GM23338 (cell line): Measurements from ENCODE around the gene EPHA4. TPM values are rescaled to one million over a fixed set of nuclear protein-coding genes. Genes with fewer than 3 reads are reported as not detected.

Experiments
- ATAC-seq: fragments of 200-7000 bp; cut with Tn5 transposase; 3 replicates; pipeline ENCODE4 v1.9.1; 2020
- DNase-seq: peaks from one replicate; pipeline ENCODE4 v3.0.0-alpha.2; 2015; ENCODE audit warnings: low spot score
- H2AFZ ChIP-seq: fragments of 200-600 bp; sonication (generic); 2 replicates; pipeline ENCODE4 v1.8.0; 2016; ENCODE audit warnings: antibody characterized with exemption, mild to moderate bottlenecking, moderate library complexity
- H3F3A ChIP-seq: fragments of 200-600 bp; sonication (generic); replicated peaks from 2 replicates; pipeline ENCODE4 v1.8.0; 2017; ENCODE audit warnings: antibody characterized with exemption, mixed run types, low read depth
- H3K27ac ChIP-seq: fragments of 200-600 bp; sonication (generic); 2 replicates; pipeline ENCODE4 v1.6.1; 2016; ENCODE audit warnings: low read depth
- H3K27me3 ChIP-seq: fragments of 200-600 bp; sonication (generic); 2 replicates; pipeline ENCODE4 v1.8.0; 2016; ENCODE audit warnings: mild to moderate bottlenecking, mixed run types, moderate library complexity; ENCODE audit not compliant: insufficient read depth
- H3K36me3 ChIP-seq: fragments of 200-600 bp; sonication (generic); 2 replicates; pipeline ENCODE4 v1.8.0; 2016; ENCODE audit warnings: mild to moderate bottlenecking; ENCODE audit not compliant: insufficient read depth
- H3K4me1 ChIP-seq: fragments of 200-600 bp; sonication (generic); 2 replicates; pipeline ENCODE4 v1.8.0; 2016; ENCODE audit warnings: mild to moderate bottlenecking, moderate library complexity; ENCODE audit not compliant: insufficient read depth
- H3K4me2 ChIP-seq: fragments of 200-600 bp; sonication (generic); 2 replicates; pipeline ENCODE4 v1.7.1; 2017; ENCODE audit warnings: mixed run types
- H3K4me3 ChIP-seq: fragments of 200-600 bp; sonication (generic); 2 replicates; pipeline ENCODE4 v1.6.1; 2016; ENCODE audit warnings: mixed run types
- H3K79me2 ChIP-seq: fragments of 200-600 bp; sonication (generic); replicated peaks from 2 replicates; pipeline ENCODE4 v1.8.0; 2017; ENCODE audit warnings: mild to moderate bottlenecking; ENCODE audit not compliant: insufficient read depth
- H3K9me2 ChIP-seq: fragments of 200-600 bp; sonication (generic); 2 replicates; pipeline ENCODE4 v1.8.0; 2017; ENCODE audit not compliant: insufficient read depth
- H4K20me1 ChIP-seq: fragments of 200-600 bp; sonication (generic); replicated peaks from 2 replicates; pipeline ENCODE4 v1.8.0; 2017; ENCODE audit warnings: mild to moderate bottlenecking; ENCODE audit not compliant: insufficient read depth
- H3K27ac Mint-ChIP-seq: 2 replicates; pipeline ENCODE4 v1.8.0; 2020; ENCODE audit warnings: inconsistent platforms, mild to moderate bottlenecking, moderate library complexity, mixed read lengths
- H3K27me3 Mint-ChIP-seq: 3 replicates; pipeline ENCODE4 v1.8.0; 2022; ENCODE audit warnings: low read depth, mild to moderate bottlenecking, moderate library complexity, mixed read lengths, inconsistent platforms; ENCODE audit not compliant: insufficient read depth, poor library complexity
- H3K36me3 Mint-ChIP-seq: 3 replicates; pipeline ENCODE4 v1.8.0; 2021; ENCODE audit warnings: low read depth, mild to moderate bottlenecking, inconsistent platforms, moderate library complexity, mixed read lengths
- H3K4me1 Mint-ChIP-seq: 3 replicates; pipeline ENCODE4 v1.8.0; 2020; ENCODE audit warnings: mild to moderate bottlenecking, inconsistent platforms, mixed read lengths
- H3K4me3 Mint-ChIP-seq: 3 replicates; pipeline ENCODE4 v1.8.0; 2021; ENCODE audit warnings: moderate library complexity, mild to moderate bottlenecking, inconsistent platforms, mixed read lengths
- H3K9me3 Mint-ChIP-seq: 3 replicates; pipeline ENCODE4 v1.8.0; 2020; ENCODE audit warnings: moderate library complexity, mild to moderate bottlenecking, inconsistent platforms, mixed read lengths
- EZH2 ChIP-seq: fragments of 200-600 bp; sonication (generic); IDR thresholded peaks from one replicate; pipeline ENCODE4 v1.8.0; 2017; ENCODE audit warnings: antibody characterized with exemption, mild to moderate bottlenecking, low read depth; ENCODE audit not compliant: unreplicated experiment
- NANOG ChIP-seq: IDR thresholded peaks from 2 replicates; pipeline ENCODE4 v1.6.1; 2016; ENCODE audit warnings: antibody characterized with exemption, borderline replicate concordance
- ZNF114 ChIP-seq: fragments of 250-450 bp; sonication (Bioruptor Pico); IDR thresholded peaks from 2 replicates; pipeline ENCODE4 v1.5.0; 2020; ENCODE audit warnings: mild to moderate bottlenecking, moderate library complexity
- polyA plus RNA-seq: library from polyadenylated mRNA; unstranded; fragments of >200 nt; fragmentation: Nextera tagmentation; extraction: Ambion mirVana; gene quantifications from 2 replicates; pipeline ENCODE4 v1.2.1, GENCODE V29; 2016
- total RNA-seq: library from RNA; depleted of rRNA; stranded (reverse); fragments of >200 nt; shearing (Covaris generic); gene quantifications from 2 replicates; pipeline ENCODE4 v1.2.3, GENCODE V29; 2014
- TF ChIP-seq, protein P1 (sequence below): IDR thresholded peaks from one replicate; pipeline ENCODE4 v1.6.1; 2018; ENCODE audit warnings: antibody characterized with exemption; ENCODE audit not compliant: unreplicated experiment
- TF ChIP-seq, protein P2 (sequence below): fragments of 250-450 bp; sonication (Bioruptor Pico); IDR thresholded peaks from 2 replicates; pipeline ENCODE4 v1.5.0; 2020; ENCODE audit warnings: mild to moderate bottlenecking, moderate library complexity

EPHA4 gene
- total and polyA plus RNA-seq, 2 experiments from 2014 or later = 4.1 to 6.2 TPM

DNA sequence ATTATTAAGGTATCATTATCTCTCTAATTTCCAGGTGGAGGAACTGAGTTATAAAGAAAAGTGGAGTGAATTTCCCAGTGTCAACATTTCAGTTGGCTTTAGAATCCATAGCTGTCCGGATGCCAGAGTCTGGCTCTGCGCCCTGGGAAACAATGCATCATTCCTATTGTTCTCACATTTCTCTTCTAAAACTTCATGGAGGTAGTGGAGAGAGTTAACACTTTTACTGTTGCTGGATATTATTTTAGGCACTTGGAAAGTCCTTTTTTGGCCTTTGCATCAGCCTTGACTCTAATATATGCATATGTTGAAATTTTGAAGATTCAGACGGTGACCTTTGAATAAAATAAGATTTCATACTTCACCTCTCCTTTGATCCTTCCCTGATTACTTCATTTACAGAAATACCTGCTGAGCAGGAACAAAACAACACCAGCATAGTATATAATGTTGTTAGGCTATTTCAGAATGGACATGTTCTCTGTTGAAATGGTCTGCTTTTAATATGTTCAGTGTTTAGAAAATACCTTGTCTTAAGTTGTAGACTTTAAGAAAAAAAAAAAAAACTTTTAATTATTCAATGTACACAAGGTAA lies 148.8 kb downstream of the EPHA4 start:
- Histone ChIP-seq H3K79me2 (no peaks in the 10 kb centered on the region), H4K20me1 (no peaks in the 10 kb centered on the region), H3K4me3 (no peak overlapping the region), H3K27ac (no peak overlapping the region), H3K9me2 (no peaks in the 10 kb centered on the region), H3F3A (no peaks in the 10 kb centered on the region), H3K4me1 (no peaks in the 10 kb centered on the region), H3K36me3 (0 out of 2 replicates have a peak, but pooled peaks cover 2% of the 10 kb centered on the region), H2AFZ (no peak overlapping the region), H3K27me3 (no peaks in the 10 kb centered on the region), H3K4me2 (no peak overlapping the region)
- Mint-ChIP-seq H3K9me3 (no peaks in the 10 kb centered on the region), H3K4me1 (no peaks in the 10 kb centered on the region), H3K27me3 (no peaks in the 10 kb centered on the region), H3K4me3 (no peak overlapping the region), H3K27ac (no peak overlapping the region), H3K36me3 (peaks cover 8% of the 10 kb centered on the region)
- ATAC-seq = no peak
- no peak for DNase-seq
- TF ChIP-seq ZNF114 (CRISPR knock-in tag) (no peak), EZH2 (no peak), NANOG (no peak)
- TF ChIP-seq, protein P1, sequence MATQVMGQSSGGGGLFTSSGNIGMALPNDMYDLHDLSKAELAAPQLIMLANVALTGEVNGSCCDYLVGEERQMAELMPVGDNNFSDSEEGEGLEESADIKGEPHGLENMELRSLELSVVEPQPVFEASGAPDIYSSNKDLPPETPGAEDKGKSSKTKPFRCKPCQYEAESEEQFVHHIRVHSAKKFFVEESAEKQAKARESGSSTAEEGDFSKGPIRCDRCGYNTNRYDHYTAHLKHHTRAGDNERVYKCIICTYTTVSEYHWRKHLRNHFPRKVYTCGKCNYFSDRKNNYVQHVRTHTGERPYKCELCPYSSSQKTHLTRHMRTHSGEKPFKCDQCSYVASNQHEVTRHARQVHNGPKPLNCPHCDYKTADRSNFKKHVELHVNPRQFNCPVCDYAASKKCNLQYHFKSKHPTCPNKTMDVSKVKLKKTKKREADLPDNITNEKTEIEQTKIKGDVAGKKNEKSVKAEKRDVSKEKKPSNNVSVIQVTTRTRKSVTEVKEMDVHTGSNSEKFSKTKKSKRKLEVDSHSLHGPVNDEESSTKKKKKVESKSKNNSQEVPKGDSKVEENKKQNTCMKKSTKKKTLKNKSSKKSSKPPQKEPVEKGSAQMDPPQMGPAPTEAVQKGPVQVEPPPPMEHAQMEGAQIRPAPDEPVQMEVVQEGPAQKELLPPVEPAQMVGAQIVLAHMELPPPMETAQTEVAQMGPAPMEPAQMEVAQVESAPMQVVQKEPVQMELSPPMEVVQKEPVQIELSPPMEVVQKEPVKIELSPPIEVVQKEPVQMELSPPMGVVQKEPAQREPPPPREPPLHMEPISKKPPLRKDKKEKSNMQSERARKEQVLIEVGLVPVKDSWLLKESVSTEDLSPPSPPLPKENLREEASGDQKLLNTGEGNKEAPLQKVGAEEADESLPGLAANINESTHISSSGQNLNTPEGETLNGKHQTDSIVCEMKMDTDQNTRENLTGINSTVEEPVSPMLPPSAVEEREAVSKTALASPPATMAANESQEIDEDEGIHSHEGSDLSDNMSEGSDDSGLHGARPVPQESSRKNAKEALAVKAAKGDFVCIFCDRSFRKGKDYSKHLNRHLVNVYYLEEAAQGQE = no peak
- TF ChIP-seq, protein P2, sequence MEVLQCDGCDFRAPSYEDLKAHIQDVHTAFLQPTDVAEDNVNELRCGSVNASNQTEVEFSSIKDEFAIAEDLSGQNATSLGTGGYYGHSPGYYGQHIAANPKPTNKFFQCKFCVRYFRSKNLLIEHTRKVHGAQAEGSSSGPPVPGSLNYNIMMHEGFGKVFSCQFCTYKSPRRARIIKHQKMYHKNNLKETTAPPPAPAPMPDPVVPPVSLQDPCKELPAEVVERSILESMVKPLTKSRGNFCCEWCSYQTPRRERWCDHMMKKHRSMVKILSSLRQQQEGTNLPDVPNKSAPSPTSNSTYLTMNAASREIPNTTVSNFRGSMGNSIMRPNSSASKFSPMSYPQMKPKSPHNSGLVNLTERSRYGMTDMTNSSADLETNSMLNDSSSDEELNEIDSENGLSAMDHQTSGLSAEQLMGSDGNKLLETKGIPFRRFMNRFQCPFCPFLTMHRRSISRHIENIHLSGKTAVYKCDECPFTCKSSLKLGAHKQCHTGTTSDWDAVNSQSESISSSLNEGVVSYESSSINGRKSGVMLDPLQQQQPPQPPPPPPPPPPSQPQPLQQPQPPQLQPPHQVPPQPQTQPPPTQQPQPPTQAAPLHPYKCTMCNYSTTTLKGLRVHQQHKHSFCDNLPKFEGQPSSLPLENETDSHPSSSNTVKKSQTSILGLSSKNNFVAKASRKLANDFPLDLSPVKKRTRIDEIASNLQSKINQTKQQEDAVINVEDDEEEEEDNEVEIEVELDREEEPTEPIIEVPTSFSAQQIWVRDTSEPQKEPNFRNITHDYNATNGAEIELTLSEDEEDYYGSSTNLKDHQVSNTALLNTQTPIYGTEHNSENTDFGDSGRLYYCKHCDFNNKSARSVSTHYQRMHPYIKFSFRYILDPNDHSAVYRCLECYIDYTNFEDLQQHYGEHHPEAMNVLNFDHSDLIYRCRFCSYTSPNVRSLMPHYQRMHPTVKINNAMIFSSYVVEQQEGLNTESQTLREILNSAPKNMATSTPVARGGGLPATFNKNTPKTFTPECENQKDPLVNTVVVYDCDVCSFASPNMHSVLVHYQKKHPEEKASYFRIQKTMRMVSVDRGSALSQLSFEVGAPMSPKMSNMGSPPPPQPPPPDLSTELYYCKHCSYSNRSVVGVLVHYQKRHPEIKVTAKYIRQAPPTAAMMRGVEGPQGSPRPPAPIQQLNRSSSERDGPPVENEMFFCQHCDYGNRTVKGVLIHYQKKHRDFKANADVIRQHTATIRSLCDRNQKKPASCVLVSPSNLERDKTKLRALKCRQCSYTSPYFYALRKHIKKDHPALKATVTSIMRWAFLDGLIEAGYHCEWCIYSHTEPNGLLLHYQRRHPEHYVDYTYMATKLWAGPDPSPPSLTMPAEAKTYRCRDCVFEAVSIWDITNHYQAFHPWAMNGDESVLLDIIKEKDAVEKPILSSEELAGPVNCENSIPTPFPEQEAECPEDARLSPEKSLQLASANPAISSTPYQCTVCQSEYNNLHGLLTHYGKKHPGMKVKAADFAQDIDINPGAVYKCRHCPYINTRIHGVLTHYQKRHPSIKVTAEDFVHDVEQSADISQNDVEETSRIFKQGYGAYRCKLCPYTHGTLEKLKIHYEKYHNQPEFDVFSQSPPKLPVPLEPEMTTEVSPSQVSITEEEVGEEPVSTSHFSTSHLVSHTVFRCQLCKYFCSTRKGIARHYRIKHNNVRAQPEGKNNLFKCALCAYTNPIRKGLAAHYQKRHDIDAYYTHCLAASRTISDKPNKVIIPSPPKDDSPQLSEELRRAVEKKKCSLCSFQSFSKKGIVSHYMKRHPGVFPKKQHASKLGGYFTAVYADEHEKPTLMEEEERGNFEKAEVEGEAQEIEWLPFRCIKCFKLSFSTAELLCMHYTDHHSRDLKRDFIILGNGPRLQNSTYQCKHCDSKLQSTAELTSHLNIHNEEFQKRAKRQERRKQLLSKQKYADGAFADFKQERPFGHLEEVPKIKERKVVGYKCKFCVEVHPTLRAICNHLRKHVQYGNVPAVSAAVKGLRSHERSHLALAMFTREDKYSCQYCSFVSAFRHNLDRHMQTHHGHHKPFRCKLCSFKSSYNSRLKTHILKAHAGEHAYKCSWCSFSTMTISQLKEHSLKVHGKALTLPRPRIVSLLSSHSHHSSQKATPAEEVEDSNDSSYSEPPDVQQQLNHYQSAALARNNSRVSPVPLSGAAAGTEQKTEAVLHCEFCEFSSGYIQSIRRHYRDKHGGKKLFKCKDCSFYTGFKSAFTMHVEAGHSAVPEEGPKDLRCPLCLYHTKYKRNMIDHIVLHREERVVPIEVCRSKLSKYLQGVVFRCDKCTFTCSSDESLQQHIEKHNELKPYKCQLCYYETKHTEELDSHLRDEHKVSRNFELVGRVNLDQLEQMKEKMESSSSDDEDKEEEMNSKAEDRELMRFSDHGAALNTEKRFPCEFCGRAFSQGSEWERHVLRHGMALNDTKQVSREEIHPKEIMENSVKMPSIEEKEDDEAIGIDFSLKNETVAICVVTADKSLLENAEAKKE (CRISPR knock-in tag) = no peak
